GM12878 (cell line): ENCODE data around the gene DNAH17. TPM values are rescaled to one million over a fixed set of nuclear protein-coding genes. Genes with fewer than 3 reads are reported as not detected.
"Not testable (repeated sequence)": the region's sequence is repeated elsewhere in the genome, so short reads cannot be mapped to it uniquely, and the experiment has no call there.

ENCODE experiments used
- ATAC-seq: fragments of 200-7000 bp; cut with Tn5 transposase; 3 replicates; pipeline ENCODE4 v1.9.1; 2020; ENCODE audit warnings: mild to moderate bottlenecking, moderate library complexity
- BruUV-seq: library from RNA; stranded (reverse); fragments of 400-500 nt; replicated peaks from 2 replicates; lab custom pipeline; 2021; lab: Mats Ljungman, UMichigan
- CTCF ChIA-PET: fragments of 300-600 bp; sonication (Branson Sonifier 250); formaldehyde crosslinking; extraction: SDS; loops from one replicate; lab custom pipeline; 2021; ENCODE audit warnings: inconsistent platforms; lab: Yijun Ruan, JAX
- POLR2A ChIA-PET: fragments of 350-600 bp; formaldehyde crosslinking; extraction: SDS; loops from one replicate; lab custom pipeline; 2021; ENCODE audit warnings: inconsistent platforms; lab: Charles Lee
- RAD21 ChIA-PET: fragments of 300-600 bp; sonication (Branson Sonifier 250); formaldehyde crosslinking; loops from one replicate; lab custom pipeline; 2023; ENCODE audit warnings: antibody characterized with exemption; ENCODE audit not compliant: unreplicated experiment; lab: Charles Lee
- SMC1A ChIA-PET: fragments of 300-600 bp; sonication (Branson Sonifier 250); formaldehyde crosslinking; loops from one replicate; lab custom pipeline; 2023; ENCODE audit not compliant: unreplicated experiment, uncharacterized antibody; lab: Charles Lee
- DNase-seq: peaks from one replicate; pipeline ENCODE4 v3.0.0-alpha.2; 2011; ENCODE audit warnings: low read depth, low spot score
- FAIRE-seq: peaks from 3 replicates; lab custom pipeline; 2011; peaks lifted over from hg19 to GRCh38; lab: Jason Lieb, UNC
- H2AFZ ChIP-seq: 2 replicates; pipeline ENCODE4 v1.6.0; 2011; ENCODE audit warnings: low read depth, low read length, control low read depth; ENCODE audit not compliant: control insufficient read depth
- H3K27ac ChIP-seq: 2 replicates; pipeline ENCODE4 v1.5.1; 2011; ENCODE audit warnings: control low read depth; ENCODE audit not compliant: control insufficient read depth, insufficient read depth
- H3K27me3 ChIP-seq, 2 experiments: replicated peaks in 1 of 2; 2 replicates each; pipeline versions ENCODE4 v1.6.0 to v1.6.1; 2011; ENCODE audit warnings: low read length in 1 of 2; ENCODE audit not compliant: control insufficient read depth in 2 of 2, insufficient read depth in 2 of 2
- H3K36me3 ChIP-seq, 2 experiments: 2 replicates each; pipeline ENCODE4 v1.5.1; 2011; ENCODE audit warnings: low read length in 1 of 2; ENCODE audit not compliant: control insufficient read depth in 2 of 2, insufficient read depth in 2 of 2
- H3K4me1 ChIP-seq: 2 replicates; pipeline ENCODE4 v1.6.1; 2011; ENCODE audit warnings: mild to moderate bottlenecking, low read length, moderate library complexity, mixed read lengths; ENCODE audit not compliant: control insufficient read depth, insufficient read depth
- H3K4me2 ChIP-seq: 2 replicates; pipeline ENCODE4 v1.6.0; 2011; ENCODE audit warnings: control low read depth; ENCODE audit not compliant: control insufficient read depth, insufficient read depth
- H3K4me3 ChIP-seq: fragments of 200-600 bp; sonication (generic); 2 replicates; pipeline ENCODE4 v1.5.1; 2016
- H3K79me2 ChIP-seq: 2 replicates; pipeline ENCODE4 v1.6.0; 2011; ENCODE audit warnings: low read length; ENCODE audit not compliant: control insufficient read depth, insufficient read depth
- H3K9ac ChIP-seq: 2 replicates; pipeline ENCODE4 v1.8.0; 2011; ENCODE audit warnings: low read length, control low read depth, mixed read lengths; ENCODE audit not compliant: control insufficient read depth, insufficient read depth
- H3K9me3 ChIP-seq: replicated peaks from 3 replicates; pipeline ENCODE4 v1.5.1; 2011; ENCODE audit warnings: mild to moderate bottlenecking, low read length; ENCODE audit not compliant: control insufficient read depth, insufficient read depth
- H4K20me1 ChIP-seq: 2 replicates; pipeline ENCODE4 v1.6.0; 2011; ENCODE audit not compliant: control insufficient read depth, insufficient read depth
- BHLHE40 ChIP-seq, 2 experiments: fragments of 450-650 bp in 1 of 2; IDR thresholded peaks; 2 replicates each; pipeline ENCODE4 v1.6.1; 2011 to 2017; ENCODE audit warnings: low read depth in 2 of 2, borderline replicate concordance in 1 of 2, improper control_type of control experiment in 1 of 2, low read length in 1 of 2, mild to moderate bottlenecking in 1 of 2
- IKZF1 ChIP-seq: fragments of 450-650 bp; conservative IDR thresholded peaks from 2 replicates; pipeline ENCODE4 v1.6.1; 2017; ENCODE audit warnings: antibody characterized with exemption, mild to moderate bottlenecking
- STAT1 ChIP-seq: fragments of 450-650 bp; conservative IDR thresholded peaks from 2 replicates; pipeline ENCODE4 v1.6.1; 2014; ENCODE audit warnings: antibody characterized with exemption, mild to moderate bottlenecking
- whole genome bisulfite sequencing: methylation state at CpG from one replicate; pipeline ENCODE4 v1.1.6; 2016; ENCODE audit warnings: low lambda C conversion rate; ENCODE audit not compliant: insufficient replicate concordance, insufficient coverage; ENCODE audit errors: missing lambda C conversion rate; 5-methylcytosine and 5-hydroxymethylcytosine counted together
- in situ Hi-C: fragments of 300-500 bp; cut with MboI; formaldehyde crosslinking; loops from 9 replicates; pipeline ENCODE4 v1.14.3; 2018; ENCODE audit warnings: mixed read lengths
- intact Hi-C: fragments of 100-400 bp; cut with micrococcal nuclease; formaldehyde crosslinking; loops from one replicate; pipeline ENCODE4 v1.14.2; 2022; ENCODE audit not compliant: unreplicated experiment
- polyA plus RNA-seq, 11 experiments: library from polyadenylated mRNA; depleted of rRNA in 4 of 11; unstranded in 6 of 11; stranded (reverse) in 5 of 11; fragments of >200 nt; fragmentation: Nextera tagmentation in 4 of 11; fragmentation: Illumina TruSeq in 1 of 11; extraction: Ambion mirVana in 4 of 11; extraction: Trizol in 1 of 11; gene quantifications; 1 replicate in 1 of 11; 2 replicates in 10 of 11; pipeline versions ENCODE4 v1.2.1 to v1.2.3, GENCODE V29; 2011 to 2016; ENCODE audit warnings: inconsistent platforms in 2 of 11, missing spikeins in 2 of 11, low read depth in 1 of 11
- total RNA-seq, 4 experiments: library from RNA; depleted of rRNA in 3 of 4; stranded (reverse); fragments of >200 nt in 3 of 4; fragmentation: Illumina TruSeq in 1 of 4; extraction: Trizol in 1 of 4; gene quantifications; 2 replicates each; pipeline versions ENCODE4 v1.2.1 to v1.2.3, GENCODE V29; 2013 to 2021
- TF ChIP-seq, protein P1 (sequence below): fragments of 450-650 bp; formaldehyde crosslinking; IDR thresholded peaks from 2 replicates; pipeline ENCODE4 v1.4.0; 2020; ENCODE audit warnings: mild to moderate bottlenecking, moderate library complexity
- TF ChIP-seq, protein P2 (sequence below): fragments of 450-650 bp; IDR thresholded peaks from 2 replicates; pipeline ENCODE4 v1.6.1; 2016; ENCODE audit warnings: mild to moderate bottlenecking, moderate library complexity, borderline replicate concordance

Gene DNAH17
- total and polyA plus RNA-seq, 10 of the 15 experiments (the other 5 are each of a cell fraction or from before 2014, with no cell fraction given) = 0.16 to 2.9 (median 0.56) TPM

DNA sequence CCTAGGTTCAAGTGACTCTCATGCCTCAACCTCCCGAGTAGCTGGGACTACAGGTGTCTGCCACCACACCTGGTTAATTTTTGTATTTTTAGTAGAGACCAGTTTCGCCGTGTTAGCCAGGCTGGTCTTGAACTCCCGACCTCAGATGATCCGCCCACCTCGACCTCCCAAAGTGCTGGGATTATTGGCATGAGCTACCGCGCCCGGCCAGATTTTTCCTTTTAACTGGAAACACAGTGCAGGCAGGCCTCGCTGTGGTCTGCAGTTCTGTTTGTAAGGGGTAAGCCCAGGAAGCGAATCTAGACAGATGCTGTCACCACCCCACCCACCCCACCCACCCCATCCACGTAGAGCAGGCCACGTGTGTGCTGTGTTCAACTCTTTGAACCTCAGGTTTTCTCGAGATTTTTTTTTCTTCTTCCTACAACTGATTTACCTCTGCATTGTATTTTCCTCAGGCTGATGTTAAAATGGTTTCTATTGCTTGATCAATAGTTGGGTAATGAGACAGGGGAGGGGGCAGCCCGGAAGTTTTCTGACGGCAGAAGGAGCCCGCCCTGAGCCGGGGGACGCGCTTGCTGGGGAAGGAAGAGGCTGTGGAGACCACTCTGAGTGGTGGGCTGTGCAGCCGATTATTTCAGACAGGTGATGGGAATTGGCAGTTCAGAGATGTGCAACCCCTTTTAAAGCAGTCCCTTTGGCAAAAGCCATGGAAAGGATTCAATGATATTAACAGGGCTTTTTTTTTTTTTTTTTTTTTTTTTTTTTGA lies 72.9 kb downstream of the DNAH17 start (continued):
- no peak for TF ChIP-seq STAT1
- TF ChIP-seq, protein P1, sequence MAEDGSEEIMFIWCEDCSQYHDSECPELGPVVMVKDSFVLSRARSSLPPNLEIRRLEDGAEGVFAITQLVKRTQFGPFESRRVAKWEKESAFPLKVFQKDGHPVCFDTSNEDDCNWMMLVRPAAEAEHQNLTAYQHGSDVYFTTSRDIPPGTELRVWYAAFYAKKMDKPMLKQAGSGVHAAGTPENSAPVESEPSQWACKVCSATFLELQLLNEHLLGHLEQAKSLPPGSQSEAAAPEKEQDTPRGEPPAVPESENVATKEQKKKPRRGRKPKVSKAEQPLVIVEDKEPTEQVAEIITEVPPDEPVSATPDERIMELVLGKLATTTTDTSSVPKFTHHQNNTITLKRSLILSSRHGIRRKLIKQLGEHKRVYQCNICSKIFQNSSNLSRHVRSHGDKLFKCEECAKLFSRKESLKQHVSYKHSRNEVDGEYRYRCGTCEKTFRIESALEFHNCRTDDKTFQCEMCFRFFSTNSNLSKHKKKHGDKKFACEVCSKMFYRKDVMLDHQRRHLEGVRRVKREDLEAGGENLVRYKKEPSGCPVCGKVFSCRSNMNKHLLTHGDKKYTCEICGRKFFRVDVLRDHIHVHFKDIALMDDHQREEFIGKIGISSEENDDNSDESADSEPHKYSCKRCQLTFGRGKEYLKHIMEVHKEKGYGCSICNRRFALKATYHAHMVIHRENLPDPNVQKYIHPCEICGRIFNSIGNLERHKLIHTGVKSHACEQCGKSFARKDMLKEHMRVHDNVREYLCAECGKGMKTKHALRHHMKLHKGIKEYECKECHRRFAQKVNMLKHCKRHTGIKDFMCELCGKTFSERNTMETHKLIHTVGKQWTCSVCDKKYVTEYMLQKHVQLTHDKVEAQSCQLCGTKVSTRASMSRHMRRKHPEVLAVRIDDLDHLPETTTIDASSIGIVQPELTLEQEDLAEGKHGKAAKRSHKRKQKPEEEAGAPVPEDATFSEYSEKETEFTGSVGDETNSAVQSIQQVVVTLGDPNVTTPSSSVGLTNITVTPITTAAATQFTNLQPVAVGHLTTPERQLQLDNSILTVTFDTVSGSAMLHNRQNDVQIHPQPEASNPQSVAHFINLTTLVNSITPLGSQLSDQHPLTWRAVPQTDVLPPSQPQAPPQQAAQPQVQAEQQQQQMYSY (CRISPR knock-in tag) = no peak
- no peak for TF ChIP-seq BHLHE40 (IDR thresholded peaks at IDR 0.05; ENCODE audit: borderline replicate concordance in 1 of 2, low read depth in 2 of 2, low read length in 1 of 2)
- TF ChIP-seq, protein P2, sequence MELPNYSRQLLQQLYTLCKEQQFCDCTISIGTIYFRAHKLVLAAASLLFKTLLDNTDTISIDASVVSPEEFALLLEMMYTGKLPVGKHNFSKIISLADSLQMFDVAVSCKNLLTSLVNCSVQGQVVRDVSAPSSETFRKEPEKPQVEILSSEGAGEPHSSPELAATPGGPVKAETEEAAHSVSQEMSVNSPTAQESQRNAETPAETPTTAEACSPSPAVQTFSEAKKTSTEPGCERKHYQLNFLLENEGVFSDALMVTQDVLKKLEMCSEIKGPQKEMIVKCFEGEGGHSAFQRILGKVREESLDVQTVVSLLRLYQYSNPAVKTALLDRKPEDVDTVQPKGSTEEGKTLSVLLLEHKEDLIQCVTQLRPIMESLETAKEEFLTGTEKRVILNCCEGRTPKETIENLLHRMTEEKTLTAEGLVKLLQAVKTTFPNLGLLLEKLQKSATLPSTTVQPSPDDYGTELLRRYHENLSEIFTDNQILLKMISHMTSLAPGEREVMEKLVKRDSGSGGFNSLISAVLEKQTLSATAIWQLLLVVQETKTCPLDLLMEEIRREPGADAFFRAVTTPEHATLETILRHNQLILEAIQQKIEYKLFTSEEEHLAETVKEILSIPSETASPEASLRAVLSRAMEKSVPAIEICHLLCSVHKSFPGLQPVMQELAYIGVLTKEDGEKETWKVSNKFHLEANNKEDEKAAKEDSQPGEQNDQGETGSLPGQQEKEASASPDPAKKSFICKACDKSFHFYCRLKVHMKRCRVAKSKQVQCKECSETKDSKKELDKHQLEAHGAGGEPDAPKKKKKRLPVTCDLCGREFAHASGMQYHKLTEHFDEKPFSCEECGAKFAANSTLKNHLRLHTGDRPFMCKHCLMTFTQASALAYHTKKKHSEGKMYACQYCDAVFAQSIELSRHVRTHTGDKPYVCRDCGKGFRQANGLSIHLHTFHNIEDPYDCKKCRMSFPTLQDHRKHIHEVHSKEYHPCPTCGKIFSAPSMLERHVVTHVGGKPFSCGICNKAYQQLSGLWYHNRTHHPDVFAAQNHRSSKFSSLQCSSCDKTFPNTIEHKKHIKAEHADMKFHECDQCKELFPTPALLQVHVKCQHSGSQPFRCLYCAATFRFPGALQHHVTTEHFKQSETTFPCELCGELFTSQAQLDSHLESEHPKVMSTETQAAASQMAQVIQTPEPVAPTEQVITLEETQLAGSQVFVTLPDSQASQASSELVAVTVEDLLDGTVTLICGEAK = no peak
- no peak for TF ChIP-seq IKZF1

DNA sequence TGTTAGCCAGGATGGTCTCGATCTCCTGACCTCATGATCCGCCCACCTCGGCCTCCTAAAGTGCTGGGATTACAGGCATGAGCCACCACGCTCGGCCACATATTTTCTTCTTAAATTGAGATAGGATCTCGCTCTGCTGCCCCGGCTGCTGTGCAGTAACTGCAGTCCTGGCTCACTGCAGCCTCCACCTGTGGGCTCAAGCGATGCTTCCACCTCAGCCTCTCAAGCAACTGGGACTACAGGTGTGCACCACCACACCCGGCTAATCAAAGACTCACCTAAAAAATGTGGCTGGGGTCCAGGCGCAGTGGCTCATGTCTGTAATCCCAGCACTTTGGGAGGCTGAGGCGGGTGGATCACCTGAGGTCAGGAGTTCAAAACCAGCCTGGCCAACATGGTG lies 73.8 kb downstream of the DNAH17 start:
- H3K36me3 ChIP-seq, H3K9ac ChIP-seq, RAD21 ChIA-PET, H3K4me1 ChIP-seq, FAIRE-seq, SMC1A ChIA-PET, POLR2A ChIA-PET, H3K4me3 ChIP-seq, intact Hi-C loops, BruUV-seq, in situ Hi-C loops, DNase-seq, H3K27me3 ChIP-seq, ATAC-seq, H3K4me2 ChIP-seq, H2AFZ ChIP-seq, CTCF ChIA-PET, H3K9me3 ChIP-seq, H4K20me1 ChIP-seq, H3K79me2 ChIP-seq, H3K27ac ChIP-seq: not testable (repeated sequence)
- WGBS = 65% methylated on average over 11 of the region's 11 CpGs
